NOMO-1 (cell line): ENCODE data around the gene GLIPR2.
"Not testable (repeated sequence)": the region's sequence is repeated elsewhere in the genome, so short reads cannot be mapped to it uniquely, and the experiment has no call there.

Experiments used
- DNase-seq, 2 experiments: peaks; one replicate each; lab custom pipeline; 2025; ENCODE audit not compliant: unreplicated experiment in 2 of 2; lab: John Stamatoyannopoulos, UW

Gene GLIPR2, protein sequence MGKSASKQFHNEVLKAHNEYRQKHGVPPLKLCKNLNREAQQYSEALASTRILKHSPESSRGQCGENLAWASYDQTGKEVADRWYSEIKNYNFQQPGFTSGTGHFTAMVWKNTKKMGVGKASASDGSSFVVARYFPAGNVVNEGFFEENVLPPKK

DNA sequence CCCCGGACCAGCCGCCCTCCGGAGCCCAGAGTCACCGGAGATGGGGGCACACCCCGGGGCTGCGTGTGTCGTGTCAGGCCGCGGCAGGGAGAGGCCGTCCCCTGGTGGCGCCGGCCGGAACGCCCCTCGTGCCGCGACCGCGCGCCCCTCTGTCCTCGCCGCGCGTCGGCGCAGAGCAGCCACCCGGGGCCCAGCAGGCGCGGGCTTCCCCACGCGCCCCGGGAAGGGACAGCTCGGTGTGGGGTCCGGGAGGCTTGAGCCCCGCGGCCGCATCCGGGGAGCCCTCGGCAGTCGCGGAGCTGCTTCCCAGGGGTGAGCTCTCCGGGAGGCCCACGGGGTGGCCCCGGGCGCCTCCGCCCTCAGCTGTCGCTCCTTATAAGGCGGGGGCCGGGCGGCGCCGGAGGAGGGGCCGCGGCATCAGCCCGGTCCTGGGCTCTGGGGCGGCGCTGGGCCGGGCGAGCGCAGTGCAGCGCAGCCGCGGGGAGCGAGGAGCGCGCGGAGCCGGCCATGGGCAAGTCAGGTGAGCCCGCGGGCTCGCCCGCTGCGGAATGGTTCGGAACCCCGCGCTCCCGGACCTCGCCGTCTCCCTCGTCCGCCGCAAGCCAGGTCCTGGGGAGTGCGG lies at the start of gene GLIPR2:
Gene GLIPR2, plus strand, starts transcription at position 462 of the 622 bp plus-strand sequence. Its CDS starts 46 bp downstream, at position 508.
- peak; percentile 82 to 91 for DNase-seq

DNA sequence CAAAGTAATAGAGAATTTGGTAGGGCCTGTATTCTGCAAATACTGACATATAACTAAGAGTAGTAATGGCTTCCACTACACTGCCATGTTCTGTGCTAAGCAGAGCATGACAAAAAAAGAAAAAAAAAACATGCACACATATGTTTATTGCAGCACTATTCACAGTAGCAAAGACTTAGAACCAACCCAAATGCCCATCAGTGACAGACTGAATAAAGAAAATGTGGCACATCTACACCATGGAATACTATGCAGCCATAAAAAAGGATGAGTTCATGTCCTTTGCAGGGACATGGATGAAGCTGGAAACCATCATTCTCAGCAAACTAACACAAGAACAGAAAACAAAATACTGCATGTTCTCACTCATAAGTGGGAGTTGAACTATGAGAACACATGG lies 49.5 kb upstream of the GLIPR2 start:
- not testable (repeated sequence) for DNase-seq

DNA sequence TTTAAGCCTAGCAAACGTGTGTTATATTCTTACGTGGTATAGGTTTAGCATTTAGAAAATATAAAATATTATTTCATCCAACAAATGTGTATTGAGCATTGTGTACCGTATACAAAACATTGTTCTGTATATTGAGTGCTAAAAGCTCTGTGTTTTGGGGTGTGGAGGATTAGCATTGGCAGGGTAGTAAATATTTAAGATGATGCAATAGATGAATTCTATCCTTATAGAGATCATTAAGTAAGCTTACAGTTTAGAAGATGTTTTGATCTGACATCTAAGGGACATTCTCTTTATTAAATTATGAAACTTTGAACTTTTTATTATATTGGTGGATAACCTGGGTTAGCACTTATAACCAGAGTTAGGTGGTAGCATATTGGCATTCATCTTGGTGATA lies 48.5 kb upstream of the GLIPR2 start:
- DNase-seq = no peak

DNA sequence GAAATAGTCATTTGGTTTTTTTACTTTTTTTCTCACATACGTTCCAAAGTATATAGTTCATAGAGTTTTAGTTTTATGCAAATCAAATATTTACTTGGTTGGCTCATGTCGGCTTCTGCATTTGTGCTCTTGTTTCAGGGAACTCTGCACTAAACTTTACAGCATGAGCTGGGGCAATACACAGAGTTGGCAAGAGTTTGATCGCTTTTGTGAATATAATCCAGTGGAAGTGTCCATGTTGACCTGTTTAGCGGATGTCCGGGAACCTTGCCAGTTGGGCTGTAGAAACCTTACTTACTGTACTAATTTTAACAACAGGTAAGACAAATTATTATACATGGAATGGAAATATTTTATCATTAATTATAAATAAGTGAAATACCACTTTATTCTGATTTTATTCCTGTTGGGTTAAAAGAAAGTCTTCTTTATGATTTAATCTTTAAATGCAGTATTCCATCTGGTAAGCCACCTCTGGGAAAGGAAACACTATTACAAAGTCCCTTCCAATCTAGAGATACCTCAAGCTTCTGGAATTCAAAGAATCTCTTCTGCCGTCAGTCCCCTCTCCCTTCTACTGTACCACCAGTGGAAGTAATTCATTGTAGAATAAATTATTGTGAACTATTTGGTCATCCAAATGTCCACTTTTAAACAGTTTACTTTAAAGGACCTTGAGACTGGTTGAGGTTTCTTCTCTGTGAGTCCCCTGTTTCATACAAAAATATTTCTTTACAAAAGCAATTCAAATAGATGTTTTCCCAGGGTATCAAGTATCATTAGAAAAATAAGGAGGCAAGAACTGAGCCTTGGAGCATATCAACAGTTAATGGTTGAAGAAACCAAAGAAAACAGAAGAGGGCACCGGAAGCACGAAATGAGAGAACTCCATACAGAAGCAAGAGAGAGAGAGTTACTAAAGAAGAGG lies 45.2 kb upstream of the GLIPR2 start:
- DNase-seq = no peak

DNA sequence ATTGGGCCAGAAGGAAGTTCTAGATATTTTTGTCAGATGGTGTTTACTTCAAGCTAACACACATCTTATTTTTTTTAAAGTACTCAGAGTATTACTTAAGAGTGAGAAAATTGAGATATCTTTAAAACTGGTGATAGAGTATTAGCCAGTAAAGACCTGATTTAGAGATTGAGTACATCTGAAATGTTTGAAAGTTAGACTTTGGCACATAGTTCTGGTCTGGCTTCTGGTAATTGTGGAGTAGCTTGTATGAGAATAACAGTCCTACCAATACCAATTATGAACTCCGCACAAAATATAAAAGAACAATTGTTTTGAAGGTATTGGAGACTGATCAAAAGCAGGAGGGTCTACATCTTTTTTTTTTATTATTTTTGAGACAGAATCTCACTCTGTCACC lies 44.5 kb upstream of the GLIPR2 start:
- no peak for DNase-seq

DNA sequence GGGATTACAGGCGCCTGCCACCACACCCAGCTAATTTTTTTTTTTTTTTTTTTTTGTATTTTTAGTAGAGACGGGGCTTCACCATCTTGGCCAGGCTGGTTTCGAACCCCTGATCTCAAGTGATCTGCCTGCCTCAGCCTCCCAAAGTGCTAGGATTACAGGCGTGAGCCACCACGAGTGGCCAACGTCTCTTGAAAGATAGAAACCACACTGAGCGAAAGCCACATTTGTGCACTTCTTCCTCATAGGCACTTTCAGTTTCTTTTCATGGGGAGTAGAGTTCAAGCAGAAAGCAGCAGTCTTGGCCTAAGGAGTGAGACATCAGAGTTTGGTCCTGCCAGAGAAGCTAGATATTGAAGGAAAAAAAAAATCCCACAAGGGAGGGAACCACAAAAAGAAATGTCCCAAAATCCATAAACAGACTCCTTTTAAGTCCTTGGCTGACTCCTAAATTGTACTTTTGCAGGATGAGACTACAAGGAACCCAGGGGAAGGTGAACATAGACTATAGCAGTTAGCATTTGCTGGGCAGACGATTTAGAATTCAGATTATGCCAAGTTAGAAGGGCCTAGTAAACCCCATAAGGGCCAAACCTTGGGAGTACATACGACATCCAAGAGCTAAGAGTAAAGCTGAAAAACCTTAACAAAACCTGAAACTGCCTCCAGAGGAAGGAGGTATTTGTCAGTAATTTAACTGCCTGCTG lies 43.9 kb upstream of the GLIPR2 start:
- DNase-seq = peak; percentile 81 to 94

DNA sequence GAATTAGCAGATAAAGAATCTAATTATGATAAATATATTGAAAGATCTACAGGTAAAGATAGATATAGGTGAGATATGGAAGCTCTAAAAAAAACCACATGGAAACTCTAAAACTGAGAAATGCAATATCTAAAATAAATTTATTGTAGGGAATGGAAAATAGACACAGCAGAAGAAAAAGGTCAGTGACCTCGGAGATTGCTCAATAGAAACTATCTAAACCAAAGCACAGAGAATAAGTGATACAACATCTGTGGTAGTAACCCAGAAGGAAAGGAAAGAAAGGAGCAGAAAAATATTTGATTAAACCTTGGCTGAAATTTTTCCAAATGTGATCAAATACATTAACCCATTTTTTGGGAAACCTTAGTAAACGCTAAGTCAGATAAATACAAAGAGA lies 43.1 kb upstream of the GLIPR2 start:
- peak in 1 of 2 experiments; percentile 39 for DNase-seq

DNA sequence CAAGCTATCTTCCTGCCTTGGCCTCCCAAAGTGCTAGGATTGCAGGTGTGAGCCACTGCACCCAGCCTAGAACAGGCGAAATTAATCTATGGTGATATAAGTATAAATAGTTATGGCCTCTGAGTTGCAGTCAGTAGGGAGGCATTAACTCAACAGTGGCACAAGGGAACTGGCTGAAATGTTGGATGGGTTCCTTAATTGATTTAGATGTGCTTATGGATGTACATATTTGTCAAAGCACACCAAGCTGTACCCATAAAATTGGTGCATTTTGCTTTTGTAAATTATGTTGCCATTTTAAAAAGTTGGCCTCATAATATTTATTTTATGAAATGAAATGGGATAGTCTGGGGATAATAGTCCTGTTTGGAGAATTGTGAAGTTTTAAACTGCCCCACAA lies 36.8 kb upstream of the GLIPR2 start:
- DNase-seq = no peak

DNA sequence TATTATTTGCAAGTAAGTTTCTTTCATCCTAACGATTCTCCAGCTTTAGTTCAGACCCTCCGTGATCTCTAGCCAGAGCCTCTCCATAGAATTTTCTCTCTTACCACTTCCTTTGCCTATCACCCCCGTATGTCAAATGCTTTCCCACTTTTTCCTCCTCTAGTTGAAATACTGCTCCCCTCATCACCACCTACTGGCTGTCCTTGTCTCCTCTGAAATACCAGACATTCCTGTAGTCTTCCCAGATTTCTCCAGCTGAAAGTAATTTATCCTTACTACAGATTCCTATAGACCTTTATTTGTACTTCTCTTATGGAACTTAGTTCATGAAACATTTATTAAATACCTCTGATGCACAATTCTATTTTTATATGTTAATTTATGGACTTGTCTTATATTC lies 36.0 kb upstream of the GLIPR2 start:
- no peak for DNase-seq

DNA sequence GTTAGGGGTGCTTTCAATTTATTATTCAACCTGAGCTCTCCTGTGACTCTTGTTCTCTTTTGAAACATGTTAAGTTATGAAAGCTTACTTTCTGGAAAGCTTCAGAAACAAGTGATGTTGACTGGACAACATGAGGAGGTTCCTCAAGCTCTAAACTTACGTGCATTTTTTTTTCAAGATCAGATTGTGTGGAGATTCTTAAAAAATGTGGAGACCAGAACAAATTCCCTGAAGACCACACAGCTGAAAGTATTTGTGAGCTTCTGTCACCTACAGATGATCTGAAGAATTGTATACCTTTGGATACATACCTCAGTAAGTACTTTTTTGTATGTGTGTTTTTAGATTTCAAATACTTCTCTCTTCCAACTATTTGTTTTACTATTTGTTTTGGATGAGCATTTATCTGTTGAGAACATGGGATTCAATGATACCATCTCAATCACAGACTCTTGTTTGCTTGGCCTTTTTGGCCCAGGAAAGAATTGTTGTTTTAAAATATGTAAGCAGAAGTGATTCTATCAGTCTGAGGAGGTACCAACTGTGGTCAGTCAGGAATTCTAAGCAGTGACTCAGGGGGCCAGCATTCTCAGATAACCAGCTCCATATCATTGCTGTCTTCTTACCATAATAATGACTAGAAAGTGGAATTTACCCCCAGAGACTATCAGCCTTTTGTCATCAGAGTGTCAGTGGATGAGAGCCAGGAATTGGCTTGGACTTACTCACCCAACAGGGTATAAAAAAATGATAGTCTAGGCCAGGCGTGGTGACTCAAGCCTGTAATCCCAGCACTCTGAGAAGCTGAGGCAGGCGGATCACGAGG lies 34.4 kb upstream of the GLIPR2 start:
- no peak for DNase-seq

DNA sequence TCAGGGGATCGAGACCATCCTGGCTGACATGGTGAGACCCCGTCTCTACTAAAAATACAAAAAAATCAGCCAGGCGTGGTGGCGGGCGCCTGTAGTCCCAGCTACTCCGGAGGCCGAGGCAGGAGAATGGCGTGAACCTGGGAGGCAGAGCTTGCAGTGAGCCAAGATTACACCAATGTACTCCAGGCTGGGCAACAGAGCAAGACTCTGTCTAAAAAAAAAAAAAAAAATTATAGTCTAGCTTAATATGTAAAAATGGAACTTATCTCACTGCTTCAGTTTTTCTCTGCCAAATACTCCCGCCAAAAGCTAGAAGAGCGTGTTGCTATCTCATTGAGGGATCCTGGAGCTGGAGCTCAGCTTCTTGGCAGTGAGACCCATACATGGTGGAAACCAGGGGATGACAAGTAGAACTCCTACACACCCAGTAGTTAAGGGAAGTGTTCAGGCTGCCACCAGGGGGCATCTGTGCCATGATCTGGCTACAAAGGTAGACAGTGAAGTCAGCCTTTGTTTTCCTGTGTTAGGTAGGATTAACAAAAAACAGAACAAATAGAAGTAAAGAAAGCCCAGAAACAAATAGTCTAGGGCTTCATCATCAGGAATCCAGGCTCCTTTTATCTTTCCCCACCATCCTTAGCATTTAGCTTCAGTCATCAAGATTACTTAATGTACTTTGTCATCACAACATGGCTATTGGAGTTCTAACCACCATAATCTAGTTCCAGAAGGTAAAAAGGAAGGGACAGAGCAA lies 33.6 kb upstream of the GLIPR2 start:
- peak; percentile 77 to 91 for DNase-seq

DNA sequence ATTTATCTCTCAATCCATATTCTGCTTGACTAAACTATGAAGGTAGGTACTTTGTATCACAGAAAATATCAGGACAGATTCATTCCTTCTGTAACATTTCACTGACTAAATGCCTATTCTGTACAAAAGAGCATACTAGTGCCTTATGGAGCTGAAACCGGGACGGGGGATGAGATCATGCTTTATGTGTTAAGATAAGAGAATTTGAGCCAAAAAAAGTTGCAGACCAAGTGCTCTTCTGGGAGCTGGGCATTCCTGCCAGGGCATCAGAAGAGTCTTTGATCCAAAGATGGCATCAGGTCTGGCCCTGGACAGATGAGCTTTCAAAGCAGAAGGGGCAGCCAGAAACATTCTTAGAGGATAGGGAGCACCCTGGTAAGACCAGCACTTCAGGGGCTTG lies 27.5 kb upstream of the GLIPR2 start:
- DNase-seq = no peak

DNA sequence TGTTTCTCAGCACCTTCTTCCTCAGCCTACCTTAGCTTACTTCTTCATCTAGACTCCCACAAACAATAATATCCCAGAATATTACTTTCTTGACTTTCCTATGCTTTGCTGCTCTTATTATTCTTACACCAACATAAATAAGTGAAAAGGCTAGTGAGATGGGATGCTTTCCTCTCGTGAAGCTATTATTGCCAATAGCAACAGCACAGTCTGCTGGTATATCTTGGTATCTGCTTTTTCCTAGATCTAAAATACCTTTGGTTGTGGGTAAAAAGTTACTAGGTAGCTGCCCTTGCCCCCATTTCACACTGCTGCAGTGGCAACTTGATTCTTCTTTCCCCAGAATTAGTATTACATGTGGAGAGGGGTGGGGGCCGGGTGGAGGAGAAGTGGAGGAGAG lies 26.1 kb upstream of the GLIPR2 start:
- DNase-seq = no peak

DNA sequence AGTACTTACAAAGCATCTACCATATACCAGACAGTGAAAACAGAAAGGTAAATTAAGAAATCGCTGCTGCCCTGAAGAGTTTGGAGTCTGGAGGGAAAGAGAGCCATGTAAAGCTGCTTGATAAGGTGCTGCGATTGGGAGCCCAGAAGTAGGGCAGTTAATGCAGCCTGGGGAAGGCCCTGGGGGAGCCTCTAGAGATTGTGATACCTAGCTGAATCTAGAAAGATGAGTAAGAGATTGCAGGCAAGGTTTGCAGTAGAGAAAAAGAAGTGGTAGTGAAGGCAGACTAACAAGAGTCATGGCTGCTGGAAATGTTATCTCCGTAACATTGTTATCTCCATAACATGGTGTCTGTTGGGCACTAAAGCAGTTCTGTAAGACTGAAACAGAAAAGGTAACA lies 24.0 kb upstream of the GLIPR2 start:
- no peak for DNase-seq

DNA sequence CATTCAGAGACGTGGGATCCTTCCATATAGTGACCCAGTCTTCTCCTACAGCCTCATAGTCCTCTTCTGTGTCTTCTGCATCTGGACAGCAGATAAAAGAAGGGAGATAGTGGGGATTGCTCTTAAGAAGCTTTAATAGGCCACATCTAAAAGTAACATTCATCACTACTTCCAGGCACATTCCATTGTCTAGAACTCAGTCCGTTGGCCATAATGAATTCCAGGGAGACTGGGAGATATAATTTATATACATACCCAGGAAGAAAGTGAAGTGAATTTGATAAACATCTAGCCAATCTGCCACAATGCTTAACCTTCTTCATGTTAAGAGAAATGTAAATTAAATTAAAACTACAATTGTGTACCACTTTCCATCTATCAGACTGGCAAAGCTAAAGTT lies 22.5 kb upstream of the GLIPR2 start:
- DNase-seq = no peak

DNA sequence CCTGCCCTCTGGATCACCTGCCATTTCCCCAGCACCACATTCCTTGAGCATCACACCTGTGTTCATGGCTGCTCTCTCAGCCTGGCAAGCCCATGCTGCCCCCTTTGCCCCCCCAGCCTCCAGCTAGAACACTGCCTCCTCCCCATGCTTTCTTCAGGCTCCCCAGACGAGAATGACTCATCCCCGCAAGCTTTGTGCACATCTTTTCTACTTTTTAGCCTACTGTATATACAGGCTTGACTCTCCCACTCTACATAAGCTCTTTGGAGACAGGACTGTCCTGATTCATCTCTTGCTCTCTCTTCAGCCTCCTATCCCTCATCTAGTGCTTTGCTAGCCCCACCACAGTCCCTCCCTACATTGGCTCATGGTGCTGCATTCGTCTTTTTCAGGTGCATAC lies 19.9 kb upstream of the GLIPR2 start:
- no peak for DNase-seq

DNA sequence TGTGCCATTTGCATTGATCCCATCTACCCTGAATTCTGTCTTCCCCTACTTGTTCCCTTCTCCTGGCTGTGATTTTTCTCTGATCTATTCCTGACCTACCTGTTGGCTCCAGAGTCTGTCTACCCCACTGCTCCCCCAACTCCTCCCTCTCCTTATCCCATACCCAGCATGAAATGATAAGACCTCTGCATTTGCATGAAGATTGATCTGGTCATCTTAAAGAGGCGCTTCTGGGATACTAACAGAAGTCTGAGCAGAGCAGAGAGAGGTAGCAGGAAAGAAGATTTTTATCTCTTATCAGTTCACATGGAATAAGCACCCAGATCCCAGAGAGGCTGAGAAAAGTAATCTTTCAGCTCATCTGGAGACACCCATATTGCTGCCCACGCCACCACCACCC lies 18.3 kb upstream of the GLIPR2 start:
- DNase-seq = no peak

DNA sequence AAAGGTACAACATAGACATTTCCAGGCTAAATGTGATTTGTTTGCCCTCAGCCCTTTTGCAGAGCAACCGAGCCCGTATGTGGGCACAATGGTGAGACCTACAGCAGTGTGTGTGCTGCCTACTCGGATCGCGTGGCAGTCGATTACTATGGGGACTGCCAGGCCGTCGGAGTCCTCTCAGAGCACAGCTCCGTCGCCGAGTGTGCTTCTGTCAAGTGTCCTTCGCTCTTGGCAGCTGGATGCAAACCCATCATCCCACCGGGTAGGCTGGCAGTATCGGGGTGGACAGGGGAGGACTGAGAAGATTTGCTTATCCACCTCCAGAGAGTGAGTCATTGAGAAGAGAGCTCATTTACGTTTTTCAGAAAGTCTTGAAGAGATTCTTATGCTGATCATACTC lies 17.8 kb upstream of the GLIPR2 start:
- no peak for DNase-seq

DNA sequence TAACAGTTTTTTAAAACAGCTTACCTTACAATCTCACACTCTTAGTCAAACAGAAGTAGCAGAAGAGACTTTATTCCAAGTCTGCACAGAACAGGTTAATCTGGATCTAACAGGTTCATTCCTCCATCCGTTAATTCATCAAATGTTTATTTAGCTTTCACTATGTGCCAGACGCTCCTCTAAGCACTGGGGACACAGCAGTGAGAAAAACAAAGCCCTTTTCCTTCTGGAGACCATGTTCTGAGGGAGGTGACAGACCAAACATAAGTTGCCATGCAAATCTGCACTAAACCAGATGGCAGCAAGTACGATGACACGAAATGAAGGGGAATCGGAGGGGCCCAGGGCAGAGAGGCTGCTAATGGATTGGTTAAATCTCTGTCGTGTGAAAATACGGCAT lies 17.1 kb upstream of the GLIPR2 start:
- no peak for DNase-seq

DNA sequence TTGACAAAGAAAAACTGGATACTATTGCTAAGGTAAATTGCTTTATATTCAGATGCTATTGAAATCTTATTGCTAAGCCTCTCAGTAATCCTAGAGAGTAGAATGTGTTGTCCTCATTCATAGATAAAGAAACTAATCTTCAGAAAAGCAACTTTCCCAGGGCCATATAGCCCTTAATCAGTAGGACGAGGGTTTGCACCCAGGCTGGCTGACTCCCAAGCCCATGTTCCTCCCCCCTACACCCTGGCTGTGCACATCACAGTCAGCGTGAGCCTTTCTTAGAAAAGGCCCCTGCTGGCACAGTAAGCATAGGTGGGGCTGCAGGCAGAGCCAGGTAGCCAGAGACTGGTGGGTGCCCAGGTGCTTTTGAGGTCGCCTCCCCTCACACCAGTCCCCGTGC lies 15.8 kb upstream of the GLIPR2 start:
- no peak for DNase-seq
